ENCODE data around the gene RPH3AL.

Gene RPH3AL

DNA sequence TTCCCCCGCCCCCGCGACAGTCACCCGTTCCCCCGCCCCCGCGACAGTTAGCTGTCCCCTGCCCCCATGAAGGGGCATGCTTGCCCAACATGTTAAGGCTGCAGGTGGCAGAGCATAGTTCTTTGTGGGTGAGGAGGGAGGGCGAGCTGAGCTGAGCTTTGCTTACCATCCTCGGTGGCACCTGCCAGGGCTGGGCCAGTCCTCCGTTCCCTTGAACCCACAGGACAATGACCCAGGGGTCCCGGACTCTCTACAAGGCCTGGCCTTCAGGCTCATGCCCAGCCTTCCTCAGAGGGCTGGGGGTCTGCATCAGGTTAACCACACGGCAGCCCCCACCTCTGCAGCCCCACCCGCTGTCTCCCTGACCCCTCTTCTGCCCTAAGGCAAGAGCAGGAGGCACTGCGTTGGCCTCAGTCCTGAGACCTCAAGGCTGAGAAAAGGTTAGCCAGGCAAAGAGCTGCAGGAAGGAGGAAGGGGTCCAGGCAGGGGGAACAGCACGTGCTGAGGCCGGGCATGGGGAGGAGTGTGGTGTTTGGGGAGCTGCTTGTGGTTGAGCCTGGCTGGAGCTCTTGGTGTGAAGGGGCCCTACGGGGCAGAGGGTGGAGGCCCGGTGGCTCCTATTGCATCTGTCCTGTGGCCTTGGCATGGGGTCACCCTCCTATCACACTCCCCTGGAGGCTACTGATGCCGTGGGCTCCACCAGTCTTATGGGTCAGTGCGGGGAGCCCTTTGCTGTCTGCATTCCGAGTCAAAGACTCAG is 159.8 kb downstream of the RPH3AL start:
- H3K36me3 ChIP-seq (ENCODE audit: insufficient read depth, low read length): no peaks in the 10 kb centered on the region
- H3K27ac ChIP-seq (ENCODE audit: low read depth, low read length): no peak overlapping the region
- H2AFZ ChIP-seq (ENCODE audit: low read length, unreplicated experiment): no peak overlapping the region
- H3K4me1 ChIP-seq (ENCODE audit: control insufficient read depth, insufficient read depth, low read length, unreplicated experiment): no peaks in the 10 kb centered on the region
- H3K79me2 ChIP-seq (ENCODE audit: control insufficient read depth, insufficient read depth, low read length, unreplicated experiment): no peaks in the 10 kb centered on the region
- peaks cover 5% of the 10 kb centered on the region; the same call in 1 of the 2 replicates for H3K27me3 ChIP-seq (ENCODE audit: insufficient read depth, low read length)
- H3K4me3 ChIP-seq (ENCODE audit: low read depth, low read length): no peak overlapping the region

GRCh38 chr17:189444-189843 is 163.2 kb downstream of the RPH3AL start:
- no peaks in the 10 kb centered on the region for H3K4me1 ChIP-seq (ENCODE audit: control insufficient read depth, insufficient read depth, low read length, unreplicated experiment)
- H2AFZ ChIP-seq (ENCODE audit: low read length, unreplicated experiment): no peak overlapping the region

GRCh38 chr17:187130-187529 is 165.5 kb downstream of the RPH3AL start:
- Histone ChIP-seq H3K27me3 (ENCODE audit: insufficient read depth, low read length) (peaks cover 45% of the 10 kb centered on the region), H3K4me1 (ENCODE audit: control insufficient read depth, insufficient read depth, low read length, unreplicated experiment) (no peaks in the 10 kb centered on the region), H3K4me3 (ENCODE audit: low read depth, low read length) (no peak overlapping the region), H3K79me2 (ENCODE audit: control insufficient read depth, insufficient read depth, low read length, unreplicated experiment) (no peaks in the 10 kb centered on the region), H2AFZ (ENCODE audit: low read length, unreplicated experiment) (no peak overlapping the region), H3K27ac (ENCODE audit: low read depth, low read length) (no peak overlapping the region), H3K36me3 (ENCODE audit: insufficient read depth, low read length) (no peaks in the 10 kb centered on the region)

More at GRCh38 chr17:189444-189843, 163.2 kb downstream of the RPH3AL start:
- no peak overlapping the region for H3K27ac ChIP-seq (ENCODE audit: low read depth, low read length)
- H3K36me3 ChIP-seq (ENCODE audit: insufficient read depth, low read length): no peaks in the 10 kb centered on the region
- peaks cover 22% of the 10 kb centered on the region for H3K27me3 ChIP-seq (ENCODE audit: insufficient read depth, low read length)
- no peaks in the 10 kb centered on the region for H3K79me2 ChIP-seq (ENCODE audit: control insufficient read depth, insufficient read depth, low read length, unreplicated experiment)
- no peak overlapping the region for H3K4me3 ChIP-seq (ENCODE audit: low read depth, low read length)

DNA sequence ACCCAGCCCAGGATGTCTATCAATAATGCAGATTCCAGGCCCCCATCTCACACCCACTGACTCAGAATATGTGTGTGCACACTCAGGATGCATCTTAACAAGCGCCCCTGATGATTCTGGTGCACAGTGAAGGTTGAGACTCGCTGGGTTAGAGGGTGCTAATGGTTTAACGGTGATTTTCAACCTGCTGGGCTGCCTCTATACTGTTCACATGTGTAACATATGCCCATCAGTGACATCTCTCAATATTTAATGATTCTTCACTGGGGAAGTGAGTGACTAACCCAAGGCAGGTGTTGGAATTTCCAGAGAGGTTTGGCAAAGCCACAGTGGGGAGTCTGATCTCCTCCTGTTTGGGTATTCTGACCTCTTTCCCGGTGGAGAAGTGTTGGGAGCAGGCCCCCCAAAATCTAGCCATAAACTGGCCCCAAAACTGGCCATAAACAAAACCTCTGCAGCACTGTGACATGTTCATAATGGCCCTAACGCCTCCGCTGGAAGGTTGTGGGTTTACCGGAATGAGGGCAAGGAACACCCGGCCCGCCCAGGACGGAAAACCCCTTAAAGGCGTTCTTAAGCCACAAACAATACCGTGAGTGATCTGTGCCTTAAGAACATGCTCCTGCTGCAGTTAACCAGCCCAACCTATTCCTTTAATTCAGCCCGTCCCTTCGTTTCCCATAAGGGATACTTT is 167.0 kb downstream of the RPH3AL start:
- Histone ChIP-seq H3K27ac (ENCODE audit: low read depth, low read length) (no peak overlapping the region), H3K27me3 (ENCODE audit: insufficient read depth, low read length) (peaks cover 57% of the 10 kb centered on the region), H3K79me2 (ENCODE audit: control insufficient read depth, insufficient read depth, low read length, unreplicated experiment) (no peaks in the 10 kb centered on the region), H3K4me3 (ENCODE audit: low read depth, low read length) (no peak overlapping the region), H3K36me3 (ENCODE audit: insufficient read depth, low read length) (no peaks in the 10 kb centered on the region), H2AFZ (ENCODE audit: low read length, unreplicated experiment) (no peak overlapping the region), H3K4me1 (ENCODE audit: control insufficient read depth, insufficient read depth, low read length, unreplicated experiment) (no peaks in the 10 kb centered on the region)

- peaks cover 82% of the 10 kb centered on the region for H3K27me3 ChIP-seq (ENCODE audit: insufficient read depth, low read length)
- H2AFZ ChIP-seq (ENCODE audit: low read length, unreplicated experiment): no peak overlapping the region
- H3K4me1 ChIP-seq (ENCODE audit: control insufficient read depth, insufficient read depth, low read length, unreplicated experiment): no peaks in the 10 kb centered on the region
- H3K4me3 ChIP-seq (ENCODE audit: low read depth, low read length): no peak overlapping the region
- no peaks in the 10 kb centered on the region for H3K79me2 ChIP-seq (ENCODE audit: control insufficient read depth, insufficient read depth, low read length, unreplicated experiment)
- no peaks in the 10 kb centered on the region for H3K36me3 ChIP-seq (ENCODE audit: insufficient read depth, low read length)
- no peak overlapping the region for H3K27ac ChIP-seq (ENCODE audit: low read depth, low read length)
Observed at GRCh38 chr17:183021-183420, 169.6 kb downstream of the RPH3AL start.

DNA sequence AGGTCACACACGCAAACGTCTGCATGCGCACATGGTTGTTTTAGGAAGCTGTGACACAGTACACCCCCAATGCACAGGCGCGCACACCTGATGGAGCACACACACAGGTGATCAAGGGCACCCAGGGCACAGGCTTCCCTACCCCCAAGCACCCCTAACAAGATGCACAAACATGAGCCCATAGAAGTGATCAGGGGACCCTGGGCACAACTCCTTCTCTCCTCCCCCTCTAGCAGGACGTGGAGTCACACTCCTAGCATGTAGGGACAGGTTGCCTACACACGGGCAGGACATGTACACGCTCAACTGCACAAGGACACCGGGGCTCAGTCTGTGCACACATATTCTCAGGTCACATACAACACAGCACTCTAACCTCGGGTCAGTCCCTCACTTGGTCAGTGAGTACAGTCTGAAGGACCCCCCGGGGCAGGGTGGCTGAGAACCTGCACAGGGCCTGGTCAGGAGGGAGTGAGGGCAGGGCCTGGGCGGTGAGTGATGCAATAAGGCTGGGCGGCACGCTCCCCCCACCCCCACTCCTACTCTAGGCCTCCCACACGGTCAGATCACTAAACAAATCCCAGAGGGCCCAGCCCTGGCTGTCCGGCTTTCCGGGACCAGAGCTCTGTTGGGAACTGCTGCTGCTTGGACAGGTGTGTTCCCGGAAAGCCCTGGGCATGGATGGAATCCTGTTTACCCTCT is 170.4 kb downstream of the RPH3AL start:
- Histone ChIP-seq H3K36me3 (ENCODE audit: insufficient read depth, low read length) (no peaks in the 10 kb centered on the region), H3K27me3 (ENCODE audit: insufficient read depth, low read length) (peaks cover 88% of the 10 kb centered on the region), H3K27ac (ENCODE audit: low read depth, low read length) (no peak overlapping the region), H2AFZ (ENCODE audit: low read length, unreplicated experiment) (no peak overlapping the region), H3K79me2 (ENCODE audit: control insufficient read depth, insufficient read depth, low read length, unreplicated experiment) (no peaks in the 10 kb centered on the region), H3K4me3 (ENCODE audit: low read depth, low read length) (no peak overlapping the region), H3K4me1 (ENCODE audit: control insufficient read depth, insufficient read depth, low read length, unreplicated experiment) (no peaks in the 10 kb centered on the region)

GRCh38 chr17:181245-182049 is 171.2 kb downstream of the RPH3AL start, which contains the start of gene DOC2B:
Gene DOC2B (minus strand): TSS chr17:181650. CDS start chr17:181479, 171 bp downstream.
- peaks cover 82% of the 10 kb centered on the region for H3K27me3 ChIP-seq (ENCODE audit: insufficient read depth, low read length)
- no peaks in the 10 kb centered on the region for H3K79me2 ChIP-seq (ENCODE audit: control insufficient read depth, insufficient read depth, low read length, unreplicated experiment)
- H3K27ac ChIP-seq (ENCODE audit: low read depth, low read length): no peak within 1 kb of the TSS
- no peaks in the 10 kb centered on the region for H3K36me3 ChIP-seq (ENCODE audit: insufficient read depth, low read length)
- H2AFZ ChIP-seq (ENCODE audit: low read length, unreplicated experiment): no peak within 1 kb of the TSS
- H3K4me3 ChIP-seq (ENCODE audit: low read depth, low read length): no peak within 1 kb of the TSS
- no peaks in the 10 kb centered on the region for H3K4me1 ChIP-seq (ENCODE audit: control insufficient read depth, insufficient read depth, low read length, unreplicated experiment)

GRCh38 chr17:180381-181244 is 172.0 kb downstream of the RPH3AL start:
- Histone ChIP-seq H3K79me2 (ENCODE audit: control insufficient read depth, insufficient read depth, low read length, unreplicated experiment) (no peaks in the 10 kb centered on the region), H2AFZ (ENCODE audit: low read length, unreplicated experiment) (no peak overlapping the region), H3K27ac (ENCODE audit: low read depth, low read length) (no peak overlapping the region), H3K4me3 (ENCODE audit: low read depth, low read length) (no peak overlapping the region), H3K4me1 (ENCODE audit: control insufficient read depth, insufficient read depth, low read length, unreplicated experiment) (no peaks in the 10 kb centered on the region), H3K27me3 (ENCODE audit: insufficient read depth, low read length) (peaks cover 78% of the 10 kb centered on the region), H3K36me3 (ENCODE audit: insufficient read depth, low read length) (no peaks in the 10 kb centered on the region)

DNA sequence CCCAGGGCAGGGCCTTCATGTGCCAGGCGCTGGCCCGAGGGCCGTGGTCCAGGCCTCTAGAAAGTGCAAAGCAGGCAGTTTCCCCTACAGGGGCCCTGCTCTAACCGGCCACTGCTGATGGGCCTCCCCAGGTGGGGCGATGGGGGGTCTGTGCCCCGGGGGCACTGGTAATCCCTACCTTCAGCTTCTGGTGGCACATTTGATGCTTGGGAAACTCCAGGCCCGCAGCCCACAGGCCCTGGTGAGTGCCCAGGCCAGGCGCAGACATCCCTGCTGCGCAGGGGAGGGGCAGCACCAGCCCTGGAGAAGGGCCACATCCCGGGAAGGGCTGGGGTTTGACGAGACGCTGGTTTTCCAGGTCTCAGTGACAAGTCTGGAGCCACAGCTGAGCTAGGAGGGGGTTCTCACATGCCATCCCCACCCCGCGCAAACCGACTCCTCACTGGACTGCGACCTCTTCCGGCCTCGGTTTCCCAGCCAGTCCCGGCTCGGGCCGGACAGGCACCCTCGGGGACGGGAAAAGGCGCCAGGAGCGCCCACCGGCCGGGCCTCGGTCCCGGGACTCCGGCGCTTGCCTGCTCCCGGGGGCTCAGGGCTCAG is 172.7 kb downstream of the RPH3AL start:
- Histone ChIP-seq H3K27ac (ENCODE audit: low read depth, low read length) (no peak overlapping the region), H3K4me1 (ENCODE audit: control insufficient read depth, insufficient read depth, low read length, unreplicated experiment) (no peaks in the 10 kb centered on the region), H3K36me3 (ENCODE audit: insufficient read depth, low read length) (no peaks in the 10 kb centered on the region), H3K4me3 (ENCODE audit: low read depth, low read length) (no peak overlapping the region), H3K27me3 (ENCODE audit: insufficient read depth, low read length) (peaks cover 73% of the 10 kb centered on the region), H2AFZ (ENCODE audit: low read length, unreplicated experiment) (no peak overlapping the region), H3K79me2 (ENCODE audit: control insufficient read depth, insufficient read depth, low read length, unreplicated experiment) (no peaks in the 10 kb centered on the region)

All from ACC112 (cell line).